ENCODE measurements around the gene SLPI. TPM values are rescaled to one million over a fixed set of nuclear protein-coding genes. Genes with fewer than 3 reads are reported as not detected.

Gene SLPI
- total and polyA plus RNA-seq, 10 donors = 2.9 to 26.9 (median 8.7) TPM

DNA sequence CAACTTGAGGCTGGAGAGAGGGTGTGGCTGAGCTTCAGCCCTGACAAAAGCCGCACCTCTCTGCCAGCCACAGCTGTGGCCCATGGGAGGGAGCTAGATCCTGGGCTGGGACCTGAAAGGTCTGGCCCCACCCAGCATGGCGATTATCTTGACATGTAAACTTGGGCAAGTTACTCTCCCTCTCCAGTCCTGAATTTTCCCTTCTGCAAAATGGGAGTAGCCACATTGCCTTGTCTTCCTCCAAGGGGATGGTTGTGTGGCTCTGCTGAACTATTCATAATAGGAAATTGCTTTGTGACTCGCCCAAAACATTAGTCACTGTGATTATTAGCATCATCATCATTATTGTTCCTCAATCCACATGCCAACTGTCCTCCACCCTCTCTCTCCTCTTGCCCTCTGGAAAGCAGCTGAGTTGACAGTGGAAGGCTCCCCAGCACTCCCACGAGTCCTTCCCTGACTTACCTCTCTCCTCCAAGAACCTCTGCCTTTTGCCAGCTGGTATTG lies 29.2 kb upstream of the SLPI start:
- Histone ChIP-seq H3K27me3 (replicated peaks in 1 of 7) (peaks cover 0 to 26% (median 0%) of the 10 kb centered on the region in 7 donors), H3K4me3 (no peak overlapping the region), H3K27ac (no peak overlapping the region), H3K9me3 (no peaks in the 10 kb centered on the region), H3K4me1 (no peaks in the 10 kb centered on the region), H3K36me3 (no peaks in the 10 kb centered on the region)
- intact Hi-C loops (cut with DNase I; ENCODE audit: low total_unique reads) = no loop called here
- TF ChIP-seq, protein P1, sequence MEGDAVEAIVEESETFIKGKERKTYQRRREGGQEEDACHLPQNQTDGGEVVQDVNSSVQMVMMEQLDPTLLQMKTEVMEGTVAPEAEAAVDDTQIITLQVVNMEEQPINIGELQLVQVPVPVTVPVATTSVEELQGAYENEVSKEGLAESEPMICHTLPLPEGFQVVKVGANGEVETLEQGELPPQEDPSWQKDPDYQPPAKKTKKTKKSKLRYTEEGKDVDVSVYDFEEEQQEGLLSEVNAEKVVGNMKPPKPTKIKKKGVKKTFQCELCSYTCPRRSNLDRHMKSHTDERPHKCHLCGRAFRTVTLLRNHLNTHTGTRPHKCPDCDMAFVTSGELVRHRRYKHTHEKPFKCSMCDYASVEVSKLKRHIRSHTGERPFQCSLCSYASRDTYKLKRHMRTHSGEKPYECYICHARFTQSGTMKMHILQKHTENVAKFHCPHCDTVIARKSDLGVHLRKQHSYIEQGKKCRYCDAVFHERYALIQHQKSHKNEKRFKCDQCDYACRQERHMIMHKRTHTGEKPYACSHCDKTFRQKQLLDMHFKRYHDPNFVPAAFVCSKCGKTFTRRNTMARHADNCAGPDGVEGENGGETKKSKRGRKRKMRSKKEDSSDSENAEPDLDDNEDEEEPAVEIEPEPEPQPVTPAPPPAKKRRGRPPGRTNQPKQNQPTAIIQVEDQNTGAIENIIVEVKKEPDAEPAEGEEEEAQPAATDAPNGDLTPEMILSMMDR (IDR thresholded peaks at IDR 0.05 in 8 of 11, conservative IDR thresholded peaks at IDR 0.05 in 3 of 11) = no peak
- TF ChIP-seq POLR2A (IDR thresholded peaks at IDR 0.05) = no peak
- TF ChIP-seq POLR2AphosphoS5 (IDR thresholded peaks at IDR 0.05) = no peak
- 55 to 65% (median 60%) methylated on average over 4 of the region's 4 CpGs for WGBS, 5 donors
- DNase-seq = no peak

DNA sequence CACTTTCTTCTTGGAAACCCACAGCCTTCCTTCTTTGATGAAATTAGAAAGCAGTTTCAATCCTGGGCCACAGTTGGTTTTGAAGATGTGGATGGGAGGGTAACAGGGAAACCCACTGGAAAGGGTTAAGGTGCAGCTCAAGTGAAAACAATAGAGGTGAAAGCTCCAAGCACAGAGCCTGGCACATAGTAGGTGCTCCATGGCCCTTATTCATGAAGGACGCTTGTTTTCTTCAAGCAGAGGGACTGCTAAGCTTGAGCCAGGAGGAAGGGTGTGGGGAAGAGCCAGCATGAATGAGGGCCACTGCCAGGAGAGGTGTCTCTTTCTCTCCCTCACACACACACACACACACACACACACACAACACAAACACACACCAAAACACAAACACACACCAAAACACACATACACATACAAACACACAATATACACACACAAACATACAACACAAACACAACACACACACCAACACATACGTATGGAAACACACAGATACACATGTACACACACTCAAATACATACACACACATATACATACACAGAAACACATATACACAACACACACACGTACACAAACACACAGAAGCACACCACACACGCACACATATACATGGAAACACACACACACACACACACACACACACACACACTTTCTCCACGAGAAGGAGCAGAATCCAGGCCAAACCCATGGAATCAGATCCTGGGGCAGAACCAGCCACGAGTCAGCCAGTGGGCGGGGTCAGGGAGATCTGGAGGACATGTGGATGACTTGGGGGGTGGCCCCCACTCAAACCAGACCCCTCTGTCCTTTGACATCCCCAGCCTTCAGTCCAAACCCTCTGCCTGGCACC lies 28.6 kb upstream of the SLPI start:
- Histone ChIP-seq H3K9me3 (no peaks in the 10 kb centered on the region), H3K4me1 (no peaks in the 10 kb centered on the region), H3K27ac (no peak overlapping the region), H3K36me3 (no peaks in the 10 kb centered on the region), H3K27me3 (replicated peaks in 1 of 7) (peaks cover 0 to 26% (median 0%) of the 10 kb centered on the region in 7 donors), H3K4me3 (no peak overlapping the region)
- WGBS, 5 donors = 62 to 79% (median 70%) methylated on average over 7 of the region's 7 CpGs
- DNase-seq = no peak
- intact Hi-C loops (cut with DNase I; ENCODE audit: low total_unique reads) = no loop called here
- TF ChIP-seq POLR2A (IDR thresholded peaks at IDR 0.05) (no peak), POLR2AphosphoS5 (IDR thresholded peaks at IDR 0.05) (no peak)
- TF ChIP-seq, protein P1 (IDR thresholded peaks at IDR 0.05 in 8 of 11, conservative IDR thresholded peaks at IDR 0.05 in 3 of 11) = no peak

DNA sequence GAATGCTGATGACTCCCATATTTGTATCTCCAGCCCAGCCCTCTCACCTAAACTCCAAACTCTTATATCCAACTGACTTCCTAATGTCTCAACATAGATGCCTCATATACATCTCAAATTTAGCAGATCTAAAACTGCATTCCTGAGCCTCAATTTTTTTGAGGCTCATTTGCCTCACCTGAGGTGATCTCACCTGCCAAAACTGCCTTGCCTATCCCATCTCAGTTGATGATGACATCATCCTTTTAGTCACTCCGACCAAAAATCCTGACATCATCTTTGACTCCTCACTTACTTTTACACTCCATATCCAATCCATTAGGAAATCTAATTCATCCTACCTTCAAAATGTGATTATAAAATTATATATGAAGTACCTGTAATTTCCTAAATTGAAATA lies 25.6 kb upstream of the SLPI start:
- WGBS, 5 donors = 72 to 92% (median 79%) methylated on average over 1 of the region's 1 CpG
- H3K27me3 ChIP-seq (replicated peaks in 1 of 7) = peaks cover 0 to 48% (median 0%) of the 10 kb centered on the region in 7 donors
- no peak overlapping the region for H3K4me3 ChIP-seq
- no peaks in the 10 kb centered on the region for H3K4me1 ChIP-seq
- TF ChIP-seq POLR2A (IDR thresholded peaks at IDR 0.05) = no peak
- TF ChIP-seq POLR2AphosphoS5 (IDR thresholded peaks at IDR 0.05) = no peak
- TF ChIP-seq, protein P1 (IDR thresholded peaks at IDR 0.05 in 8 of 11, conservative IDR thresholded peaks at IDR 0.05 in 3 of 11) = no peak
- intact Hi-C loops (cut with DNase I; ENCODE audit: low total_unique reads) = no loop called here
- no peak overlapping the region for H3K27ac ChIP-seq
- H3K9me3 ChIP-seq = no peaks in the 10 kb centered on the region
- no peak for DNase-seq
- no peaks in the 10 kb centered on the region for H3K36me3 ChIP-seq

DNA sequence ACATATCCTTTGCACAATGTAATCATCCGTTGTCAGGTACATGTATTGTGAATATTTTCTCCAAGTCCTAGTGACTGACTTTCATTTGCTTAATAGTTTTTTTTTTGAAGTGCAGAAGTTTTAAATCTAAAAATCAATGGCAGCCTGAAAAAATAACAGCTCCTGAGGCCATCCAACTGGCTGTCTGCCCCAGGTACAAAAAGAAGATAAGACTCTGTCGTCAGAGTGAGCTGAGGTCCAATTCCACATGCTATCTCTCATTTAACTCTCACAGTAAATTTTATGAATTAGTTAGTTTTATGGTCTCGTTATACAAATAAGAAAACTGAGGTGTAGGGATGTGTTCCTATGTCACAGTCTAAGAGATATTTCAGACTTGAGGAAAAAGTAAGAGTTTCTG lies 21.0 kb upstream of the SLPI start:
- intact Hi-C loops (cut with DNase I; ENCODE audit: low total_unique reads) = no loop called here
- no peak for DNase-seq
- no peaks in the 10 kb centered on the region for H3K36me3 ChIP-seq
- H3K4me1 ChIP-seq = no peaks in the 10 kb centered on the region
- TF ChIP-seq, protein P1 (IDR thresholded peaks at IDR 0.05 in 8 of 11, conservative IDR thresholded peaks at IDR 0.05 in 3 of 11) = no peak
- TF ChIP-seq POLR2AphosphoS5 (IDR thresholded peaks at IDR 0.05) = no peak
- no peak for TF ChIP-seq POLR2A (IDR thresholded peaks at IDR 0.05)
- WGBS, 5 donors = 82 to 89% (median 87%) methylated on average over 3 of the region's 3 CpGs
- H3K27me3 ChIP-seq (replicated peaks in 1 of 7) = peaks cover 0 to 42% (median 0%) of the 10 kb centered on the region in 7 donors
- no peak overlapping the region for H3K27ac ChIP-seq
- H3K9me3 ChIP-seq = no peaks in the 10 kb centered on the region
- no peak overlapping the region for H3K4me3 ChIP-seq

Measured in spleen (tissue), 11 donors.